ENCODE results near the gene ITGA2. TPM values are rescaled to one million over a fixed set of nuclear protein-coding genes. Genes with fewer than 3 reads are reported as not detected.

ITGA2 gene
- 10.0 and 10.4 TPM in 2 replicates for polyA plus RNA-seq (2013)

- Histone ChIP-seq H4K91ac (ENCODE audit: low read depth, low read length) (peak within 1 kb of the TSS; percentile 92), H3K9me3 (ENCODE audit: insufficient read depth, low read depth, low read length) (peaks cover 2% of the 10 kb centered on the region), H2BK5ac (ENCODE audit: low read depth, low read length, poor library complexity) (peak within 1 kb of the TSS; percentile 45), H3K79me1 (ENCODE audit: low read length) (peaks cover 4% of the 10 kb centered on the region), H3K18ac (ENCODE audit: low read length) (peak within 1 kb of the TSS; percentile 62), H2AK5ac (ENCODE audit: low read length) (no peak within 1 kb of the TSS), H3K36me3 (ENCODE audit: control insufficient read depth in 1 of 2, insufficient read depth in 2 of 2, low read length in 2 of 2) (no peaks in the 10 kb centered on the region), H3K27me3 (ENCODE audit: insufficient read depth, low read length) (no peaks in the 10 kb centered on the region), H2BK120ac (ENCODE audit: insufficient read depth, low read length, poor library complexity) (peak within 1 kb of the TSS; percentile 62), H3K27ac (ENCODE audit: low read depth, low read length) (peak within 1 kb of the TSS; percentile 31), H4K12ac (ENCODE audit: low read depth, low read length) (peak within 1 kb of the TSS; percentile 62), H3K4ac (ENCODE audit: low read depth, low read length) (peak within 1 kb of the TSS; percentile 30), H3K14ac (ENCODE audit: low read length) (peak within 1 kb of the TSS; percentile 80), H2AFZ (ENCODE audit: insufficient read depth, low read length, poor library complexity) (peak within 1 kb of the TSS; percentile 47), H3K4me2 (ENCODE audit: low read length) (peak within 1 kb of the TSS; percentile 95), H2BK12ac (ENCODE audit: low read length) (peak within 1 kb of the TSS; percentile 85), H3K23ac (ENCODE audit: low read length) (no peak within 1 kb of the TSS), H3K79me2 (ENCODE audit: control insufficient read depth, insufficient read depth, low read length, poor library complexity) (peaks cover 3% of the 10 kb centered on the region), H4K8ac (ENCODE audit: low read depth, low read length) (peak within 1 kb of the TSS; percentile 75), H3K4me1 (ENCODE audit: control insufficient read depth in 1 of 2, insufficient read depth in 2 of 2, low read length in 2 of 2) (peaks cover 3 to 10% of the 10 kb centered on the region in 2 experiments), H3K4me3 (ENCODE audit: low read depth, low read length) (peak within 1 kb of the TSS; percentile 89), H3K9ac (ENCODE audit: low read length) (peak within 1 kb of the TSS; percentile 79)
- WGBS (ENCODE audit: extremely low coverage, insufficient coverage, insufficient read length) = no CpG with 5 or more reads among the region's 64 CpGs
- peak; percentile 5 to 34 for DNase-seq
Measured at GRCh38 chr5:52989025-52989780, at the start of gene ITGA2. Gene ITGA2, plus strand, starts transcription at chr5:52989352. Its CDS starts 117 bp downstream, at chr5:52989469.

- H3K79me1 ChIP-seq (ENCODE audit: low read length) = no peaks in the 10 kb centered on the region
- DNase-seq = no peak
- no peak overlapping the region for H3K27ac ChIP-seq (ENCODE audit: low read depth, low read length)
Measured at GRCh38 chr5:52943285-52943684, 45.9 kb upstream of the ITGA2 start.

GRCh38 chr5:52943808-52944207 is 45.3 kb upstream of the ITGA2 start:
- H3K79me1 ChIP-seq (ENCODE audit: low read length) = no peaks in the 10 kb centered on the region
- H4K8ac ChIP-seq (ENCODE audit: low read depth, low read length) = no peak overlapping the region
- no peaks in the 10 kb centered on the region for H3K79me2 ChIP-seq (ENCODE audit: control insufficient read depth, insufficient read depth, low read length, poor library complexity)
- no peak overlapping the region for H3K4ac ChIP-seq (ENCODE audit: low read depth, low read length)
- no peak for DNase-seq
- H3K23ac ChIP-seq (ENCODE audit: low read length) = no peak overlapping the region
- H3K14ac ChIP-seq (ENCODE audit: low read length) = no peak overlapping the region
- no peak overlapping the region for H3K4me2 ChIP-seq (ENCODE audit: low read length)
- WGBS (ENCODE audit: extremely low coverage, insufficient coverage, insufficient read length) = no CpG with 5 or more reads among the region's 7 CpGs
- no peak overlapping the region for H2BK120ac ChIP-seq (ENCODE audit: insufficient read depth, low read length, poor library complexity)
- no peak overlapping the region for H4K12ac ChIP-seq (ENCODE audit: low read depth, low read length)
- no peak overlapping the region for H2AK5ac ChIP-seq (ENCODE audit: low read length)
- H3K27ac ChIP-seq (ENCODE audit: low read depth, low read length) = no peak overlapping the region
- H2AFZ ChIP-seq (ENCODE audit: insufficient read depth, low read length, poor library complexity) = peak overlapping the region; percentile 32
- H3K27me3 ChIP-seq (ENCODE audit: insufficient read depth, low read length) = no peaks in the 10 kb centered on the region
- no peak overlapping the region for H2BK12ac ChIP-seq (ENCODE audit: low read length)
- no peak overlapping the region for H2BK5ac ChIP-seq (ENCODE audit: low read depth, low read length, poor library complexity)
- H3K36me3 ChIP-seq (ENCODE audit: control insufficient read depth in 1 of 2, insufficient read depth in 2 of 2, low read length in 2 of 2) = no peaks in the 10 kb centered on the region
- no peak overlapping the region for H3K4me3 ChIP-seq (ENCODE audit: low read depth, low read length)
- no peaks in the 10 kb centered on the region for H3K9me3 ChIP-seq (ENCODE audit: insufficient read depth, low read depth, low read length)
- H4K91ac ChIP-seq (ENCODE audit: low read depth, low read length) = no peak overlapping the region
- no peak overlapping the region for H3K18ac ChIP-seq (ENCODE audit: low read length)
- H3K4me1 ChIP-seq (ENCODE audit: control insufficient read depth in 1 of 2, insufficient read depth in 2 of 2, low read length in 2 of 2) = no peaks in the 10 kb centered on the region
- H3K9ac ChIP-seq (ENCODE audit: low read length) = no peak overlapping the region

More at GRCh38 chr5:52943285-52943684, 45.9 kb upstream of the ITGA2 start:
- no peak overlapping the region for H4K12ac ChIP-seq (ENCODE audit: low read depth, low read length)
- no peak overlapping the region for H3K9ac ChIP-seq (ENCODE audit: low read length)
- H3K4me3 ChIP-seq (ENCODE audit: low read depth, low read length) = no peak overlapping the region
- H3K36me3 ChIP-seq (ENCODE audit: control insufficient read depth in 1 of 2, insufficient read depth in 2 of 2, low read length in 2 of 2) = no peaks in the 10 kb centered on the region
- no peak overlapping the region for H3K4me2 ChIP-seq (ENCODE audit: low read length)
- WGBS (ENCODE audit: extremely low coverage, insufficient coverage, insufficient read length) = no CpG with 5 or more reads among the region's 2 CpGs
- no peak overlapping the region for H2BK120ac ChIP-seq (ENCODE audit: insufficient read depth, low read length, poor library complexity)
- H3K27me3 ChIP-seq (ENCODE audit: insufficient read depth, low read length) = no peaks in the 10 kb centered on the region
- H3K79me2 ChIP-seq (ENCODE audit: control insufficient read depth, insufficient read depth, low read length, poor library complexity) = no peaks in the 10 kb centered on the region
- H3K18ac ChIP-seq (ENCODE audit: low read length) = no peak overlapping the region
- H4K91ac ChIP-seq (ENCODE audit: low read depth, low read length) = no peak overlapping the region
- H3K4ac ChIP-seq (ENCODE audit: low read depth, low read length) = no peak overlapping the region
- H3K14ac ChIP-seq (ENCODE audit: low read length) = no peak overlapping the region
- no peak overlapping the region for H2AK5ac ChIP-seq (ENCODE audit: low read length)
- H3K23ac ChIP-seq (ENCODE audit: low read length) = no peak overlapping the region
- H4K8ac ChIP-seq (ENCODE audit: low read depth, low read length) = no peak overlapping the region
- no peak overlapping the region for H2AFZ ChIP-seq (ENCODE audit: insufficient read depth, low read length, poor library complexity)
- no peaks in the 10 kb centered on the region for H3K9me3 ChIP-seq (ENCODE audit: insufficient read depth, low read depth, low read length)
- H2BK12ac ChIP-seq (ENCODE audit: low read length) = no peak overlapping the region
- no peak overlapping the region for H2BK5ac ChIP-seq (ENCODE audit: low read depth, low read length, poor library complexity)
- H3K4me1 ChIP-seq (ENCODE audit: control insufficient read depth in 1 of 2, insufficient read depth in 2 of 2, low read length in 2 of 2) = no peaks in the 10 kb centered on the region

- Histone ChIP-seq H3K14ac (ENCODE audit: low read length) (no peak overlapping the region), H3K9me3 (ENCODE audit: insufficient read depth, low read depth, low read length) (no peaks in the 10 kb centered on the region), H3K27me3 (ENCODE audit: insufficient read depth, low read length) (no peaks in the 10 kb centered on the region), H3K79me1 (ENCODE audit: low read length) (no peaks in the 10 kb centered on the region), H3K4me1 (ENCODE audit: control insufficient read depth in 1 of 2, insufficient read depth in 2 of 2, low read length in 2 of 2) (no peaks in the 10 kb centered on the region), H3K18ac (ENCODE audit: low read length) (no peak overlapping the region), H3K23ac (ENCODE audit: low read length) (no peak overlapping the region), H2AK5ac (ENCODE audit: low read length) (no peak overlapping the region), H2BK12ac (ENCODE audit: low read length) (no peak overlapping the region), H3K4me2 (ENCODE audit: low read length) (no peak overlapping the region), H4K12ac (ENCODE audit: low read depth, low read length) (no peak overlapping the region), H3K27ac (ENCODE audit: low read depth, low read length) (no peak overlapping the region), H3K36me3 (ENCODE audit: control insufficient read depth in 1 of 2, insufficient read depth in 2 of 2, low read length in 2 of 2) (no peaks in the 10 kb centered on the region), H2BK5ac (ENCODE audit: low read depth, low read length, poor library complexity) (no peak overlapping the region), H4K8ac (ENCODE audit: low read depth, low read length) (no peak overlapping the region), H4K91ac (ENCODE audit: low read depth, low read length) (no peak overlapping the region), H3K4ac (ENCODE audit: low read depth, low read length) (no peak overlapping the region), H3K4me3 (ENCODE audit: low read depth, low read length) (no peak overlapping the region), H2BK120ac (ENCODE audit: insufficient read depth, low read length, poor library complexity) (no peak overlapping the region), H3K79me2 (ENCODE audit: control insufficient read depth, insufficient read depth, low read length, poor library complexity) (no peaks in the 10 kb centered on the region), H2AFZ (ENCODE audit: insufficient read depth, low read length, poor library complexity) (no peak overlapping the region), H3K9ac (ENCODE audit: low read length) (no peak overlapping the region)
- DNase-seq = no peak
- WGBS (ENCODE audit: extremely low coverage, insufficient coverage, insufficient read length) = no CpG with 5 or more reads among the region's 4 CpGs
Measured at GRCh38 chr5:52945040-52945439, 44.1 kb upstream of the ITGA2 start.
